Activated CD4-positive, alpha-beta T cell treated with anti-CD3 and anti-CD28 coated beads, Interleukin-2, amount 50 U/mL, for 48 hours (primary cell): ENCODE results near the gene HMCES.

Experiments
- DNase-seq, 2 experiments: peaks; one replicate each; pipeline ENCODE4 v3.0.0-alpha.2; 2020

Gene HMCES

GRCh38 chr3:129305592-129306091 is 27.0 kb downstream of the HMCES start:
- peak in 1 of 2 experiments; percentile 41 for DNase-seq

- DNase-seq: no peak
These were observed 30.0 kb downstream of the HMCES start for GRCh38 chr3:129308636-129309035.

GRCh38 chr3:129310111-129311011 is 31.7 kb downstream of the HMCES start:
- DNase-seq: no peak

- no peak for DNase-seq
These were observed 32.6 kb downstream of the HMCES start for GRCh38 chr3:129311054-129311902.

GRCh38 chr3:129312021-129312639 is 33.5 kb downstream of the HMCES start:
- no peak for DNase-seq

- no peak for DNase-seq
These were observed 34.2 kb downstream of the HMCES start for GRCh38 chr3:129312671-129313414.

- peak in 1 of 2 experiments; percentile 16 for DNase-seq
These were observed 34.7 kb downstream of the HMCES start for GRCh38 chr3:129313415-129313664.

GRCh38 chr3:129313665-129314385 is 35.2 kb downstream of the HMCES start:
- DNase-seq: no peak

- DNase-seq: peak; percentile 67 to 76
These were observed 35.9 kb downstream of the HMCES start for GRCh38 chr3:129314386-129315222.

GRCh38 chr3:129315223-129315997 is 36.7 kb downstream of the HMCES start:
- peak; percentile 45 to 47 for DNase-seq

GRCh38 chr3:129315998-129316247 is 37.3 kb downstream of the HMCES start:
- DNase-seq: no peak

- peak; percentile 95 for DNase-seq
These were observed 37.8 kb downstream of the HMCES start for GRCh38 chr3:129316248-129317013.

GRCh38 chr3:129317014-129317771 is 38.5 kb downstream of the HMCES start:
- peak in 1 of 2 experiments; percentile 9 for DNase-seq

- DNase-seq: no peak
These were observed 39.2 kb downstream of the HMCES start for GRCh38 chr3:129317848-129318247.

- no peak for DNase-seq
These were observed 40.3 kb downstream of the HMCES start for GRCh38 chr3:129318921-129319320.

GRCh38 chr3:129320261-129320660 is 41.6 kb downstream of the HMCES start:
- no peak for DNase-seq

GRCh38 chr3:129320825-129321487 is 42.3 kb downstream of the HMCES start:
- DNase-seq: no peak

GRCh38 chr3:129321887-129322286 is 43.2 kb downstream of the HMCES start:
- no peak for DNase-seq
